Urinary bladder (tissue), 4 donors: Measurements from ENCODE around the gene PKP1. TPM values are rescaled to one million over a fixed set of nuclear protein-coding genes. Genes with fewer than 3 reads are reported as not detected.
"Not testable (repeated sequence)": the region's sequence is repeated elsewhere in the genome, so short reads cannot be mapped to it uniquely, and the experiment has no call there.

Experiments used
- DNase-seq: peaks from one replicate; pipeline ENCODE4 v3.0.0-alpha.2; 2015; ENCODE audit errors: extremely low spot score
- H3K27ac ChIP-seq: one replicate; pipeline ENCODE4 v1.5.1; 2013; ENCODE audit warnings: low read depth, mild to moderate bottlenecking, moderate library complexity
- H3K36me3 ChIP-seq: one replicate; pipeline ENCODE4 v1.6.1; 2013; ENCODE audit warnings: mild to moderate bottlenecking, moderate library complexity; ENCODE audit not compliant: insufficient read depth
- H3K4me1 ChIP-seq: one replicate; pipeline ENCODE4 v1.6.1; 2013; ENCODE audit warnings: mild to moderate bottlenecking, moderate library complexity; ENCODE audit not compliant: insufficient read depth
- H3K4me3 ChIP-seq: one replicate; pipeline ENCODE4 v1.5.1; 2013; ENCODE audit warnings: low read depth, low read length
- WGBS: extraction: QIAGEN DNeasy Blood & Tissue Kit; methylation state at CpG from one replicate; pipeline ENCODE4 v1.1.7; 2013; 5-methylcytosine and 5-hydroxymethylcytosine counted together
- polyA plus RNA-seq: library from polyadenylated mRNA; stranded (reverse); fragments of 200-250 nt; gene quantifications from one replicate; pipeline ENCODE4 v1.2.3, GENCODE V29; 2013
- total RNA-seq: library from RNA; depleted of rRNA; stranded (reverse); fragments of >200 nt; gene quantifications from one replicate; pipeline ENCODE4 v1.2.3, GENCODE V29; 2014
- donor health status: healthy with polysubstance abuse.
- donor health status: healthy.

The PKP1 gene
- total RNA-seq (4.0 TPM), polyA plus RNA-seq (2.5 TPM)

- Histone ChIP-seq H3K27ac (no peak within 1 kb of the TSS), H3K36me3 (no peaks in the 10 kb centered on the region), H3K4me3 (peak within 1 kb of the TSS; percentile 10), H3K4me1 (no peaks in the 10 kb centered on the region)
- 4% methylated on average over 55 of the region's 55 CpGs for WGBS
- DNase-seq: no peak
Observed at GRCh38 chr1:201282931-201283829, at the start of gene PKP1. Gene PKP1 (plus strand): TSS chr1:201283506. CDS start chr1:201283703, 197 bp downstream.

- not testable (repeated sequence) for H3K4me3 ChIP-seq, H3K36me3 ChIP-seq, H3K27ac ChIP-seq, DNase-seq, H3K4me1 ChIP-seq
- WGBS: 76% methylated on average over 11 of the region's 11 CpGs
Observed at GRCh38 chr1:201239646-201240045, 43.7 kb upstream of the PKP1 start.

- no peak for DNase-seq
- WGBS: 96% methylated on average over 3 of the region's 3 CpGs
- no peak overlapping the region for H3K27ac ChIP-seq
- H3K4me3 ChIP-seq: no peak overlapping the region
- H3K36me3 ChIP-seq: no peaks in the 10 kb centered on the region
- H3K4me1 ChIP-seq: no peaks in the 10 kb centered on the region
Observed at GRCh38 chr1:201240171-201240570, 43.1 kb upstream of the PKP1 start.

- DNase-seq: no peak
- 78% methylated on average over 2 of the region's 2 CpGs for WGBS
- H3K4me3 ChIP-seq: no peak overlapping the region
- H3K36me3 ChIP-seq: no peaks in the 10 kb centered on the region
- no peak overlapping the region for H3K27ac ChIP-seq
- H3K4me1 ChIP-seq: no peaks in the 10 kb centered on the region
Observed at GRCh38 chr1:201241736-201242135, 41.6 kb upstream of the PKP1 start.

GRCh38 chr1:201245082-201245481 lies 38.2 kb upstream of the PKP1 start:
- WGBS: 30% methylated on average over 1 of the region's 1 CpG

GRCh38 chr1:201248721-201249559 lies 34.4 kb upstream of the PKP1 start:
- Histone ChIP-seq H3K4me3 (no peak overlapping the region), H3K27ac (no peak overlapping the region), H3K4me1 (no peaks in the 10 kb centered on the region), H3K36me3 (no peaks in the 10 kb centered on the region)
- DNase-seq: no peak
- 96% methylated on average over 14 of the region's 14 CpGs for WGBS

More at GRCh38 chr1:201245082-201245481, 38.2 kb upstream of the PKP1 start:
- H3K4me3 ChIP-seq: no peak overlapping the region
- no peaks in the 10 kb centered on the region for H3K4me1 ChIP-seq
- no peak overlapping the region for H3K27ac ChIP-seq
- H3K36me3 ChIP-seq: no peaks in the 10 kb centered on the region
- DNase-seq: no peak

- no peaks in the 10 kb centered on the region for H3K36me3 ChIP-seq
- 68% methylated on average over 10 of the region's 10 CpGs for WGBS
- no peaks in the 10 kb centered on the region for H3K4me1 ChIP-seq
- no peak overlapping the region for H3K27ac ChIP-seq
- no peak for DNase-seq
- no peak overlapping the region for H3K4me3 ChIP-seq
Observed at GRCh38 chr1:201250326-201251011, 32.8 kb upstream of the PKP1 start.

GRCh38 chr1:201251411-201251810 lies 31.9 kb upstream of the PKP1 start:
- DNase-seq: no peak
- Histone ChIP-seq H3K36me3 (no peaks in the 10 kb centered on the region), H3K4me1 (no peaks in the 10 kb centered on the region), H3K4me3 (no peak overlapping the region), H3K27ac (no peak overlapping the region)
- WGBS: 88% methylated on average over 2 of the region's 2 CpGs

- WGBS: 72% methylated on average over 11 of the region's 11 CpGs
- H3K4me1 ChIP-seq: no peaks in the 10 kb centered on the region
- DNase-seq: no peak
- H3K27ac ChIP-seq: no peak overlapping the region
- no peaks in the 10 kb centered on the region for H3K36me3 ChIP-seq
- H3K4me3 ChIP-seq: no peak overlapping the region
Observed at GRCh38 chr1:201251851-201252430, 31.4 kb upstream of the PKP1 start.

- H3K4me1 ChIP-seq: no peaks in the 10 kb centered on the region
- no peak overlapping the region for H3K27ac ChIP-seq
- H3K36me3 ChIP-seq: no peaks in the 10 kb centered on the region
- WGBS: 82% methylated on average over 6 of the region's 6 CpGs
- H3K4me3 ChIP-seq: no peak overlapping the region
- DNase-seq: no peak
Observed at GRCh38 chr1:201252944-201253371, 30.3 kb upstream of the PKP1 start.

- DNase-seq: no peak
- Histone ChIP-seq H3K27ac (no peak overlapping the region), H3K4me1 (no peaks in the 10 kb centered on the region), H3K36me3 (no peaks in the 10 kb centered on the region), H3K4me3 (no peak overlapping the region)
- WGBS: 84% methylated on average over 10 of the region's 10 CpGs
Observed at GRCh38 chr1:201253411-201253810, 29.9 kb upstream of the PKP1 start.

GRCh38 chr1:201253906-201254624 lies 29.2 kb upstream of the PKP1 start:
- no peak for DNase-seq
- no peak overlapping the region for H3K4me3 ChIP-seq
- 83% methylated on average over 9 of the region's 9 CpGs for WGBS
- no peak overlapping the region for H3K27ac ChIP-seq
- no peaks in the 10 kb centered on the region for H3K36me3 ChIP-seq
- no peaks in the 10 kb centered on the region for H3K4me1 ChIP-seq
